HEK293 (cell line): ENCODE measurements around the gene SRSF1.

Source experiments
- ZNF843 ChIP-seq: fragments of 450-650 bp; formaldehyde crosslinking; IDR thresholded peaks from 2 replicates; pipeline ENCODE4 v1.5.1; 2016; ENCODE audit warnings: missing biosample characterization, missing genetic modification characterization
- TF ChIP-seq, protein P1 (sequence below): fragments of 450-650 bp; formaldehyde crosslinking; IDR thresholded peaks from 2 replicates; pipeline ENCODE4 v1.5.1; 2016; ENCODE audit warnings: missing biosample characterization, missing genetic modification characterization

DNA sequence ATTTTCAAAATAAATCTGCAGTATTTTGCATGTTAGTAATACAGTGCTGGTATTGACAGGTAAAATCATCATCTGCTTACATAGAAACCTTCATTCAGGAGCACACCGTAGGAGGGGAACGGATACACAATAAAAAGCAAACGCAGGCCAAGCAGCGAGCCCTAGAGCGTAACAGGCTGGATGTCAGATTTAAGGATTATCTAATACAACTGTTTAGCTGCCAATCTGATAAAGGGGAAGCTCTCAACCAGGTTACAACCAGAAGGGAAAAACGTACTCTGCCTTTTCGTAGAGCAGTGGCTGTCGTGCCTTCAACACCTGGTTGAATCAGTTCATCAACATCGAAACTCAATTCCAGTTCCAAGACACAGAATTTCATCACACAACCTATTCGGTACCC lies 35.5 kb downstream of the SRSF1 start:
- no peak for TF ChIP-seq ZNF843 (tag by site-specific recombination)
- TF ChIP-seq, protein P1, sequence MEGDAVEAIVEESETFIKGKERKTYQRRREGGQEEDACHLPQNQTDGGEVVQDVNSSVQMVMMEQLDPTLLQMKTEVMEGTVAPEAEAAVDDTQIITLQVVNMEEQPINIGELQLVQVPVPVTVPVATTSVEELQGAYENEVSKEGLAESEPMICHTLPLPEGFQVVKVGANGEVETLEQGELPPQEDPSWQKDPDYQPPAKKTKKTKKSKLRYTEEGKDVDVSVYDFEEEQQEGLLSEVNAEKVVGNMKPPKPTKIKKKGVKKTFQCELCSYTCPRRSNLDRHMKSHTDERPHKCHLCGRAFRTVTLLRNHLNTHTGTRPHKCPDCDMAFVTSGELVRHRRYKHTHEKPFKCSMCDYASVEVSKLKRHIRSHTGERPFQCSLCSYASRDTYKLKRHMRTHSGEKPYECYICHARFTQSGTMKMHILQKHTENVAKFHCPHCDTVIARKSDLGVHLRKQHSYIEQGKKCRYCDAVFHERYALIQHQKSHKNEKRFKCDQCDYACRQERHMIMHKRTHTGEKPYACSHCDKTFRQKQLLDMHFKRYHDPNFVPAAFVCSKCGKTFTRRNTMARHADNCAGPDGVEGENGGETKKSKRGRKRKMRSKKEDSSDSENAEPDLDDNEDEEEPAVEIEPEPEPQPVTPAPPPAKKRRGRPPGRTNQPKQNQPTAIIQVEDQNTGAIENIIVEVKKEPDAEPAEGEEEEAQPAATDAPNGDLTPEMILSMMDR (tag by site-specific recombination) = no peak
